ENCODE results near the gene CACNG7.

DNA sequence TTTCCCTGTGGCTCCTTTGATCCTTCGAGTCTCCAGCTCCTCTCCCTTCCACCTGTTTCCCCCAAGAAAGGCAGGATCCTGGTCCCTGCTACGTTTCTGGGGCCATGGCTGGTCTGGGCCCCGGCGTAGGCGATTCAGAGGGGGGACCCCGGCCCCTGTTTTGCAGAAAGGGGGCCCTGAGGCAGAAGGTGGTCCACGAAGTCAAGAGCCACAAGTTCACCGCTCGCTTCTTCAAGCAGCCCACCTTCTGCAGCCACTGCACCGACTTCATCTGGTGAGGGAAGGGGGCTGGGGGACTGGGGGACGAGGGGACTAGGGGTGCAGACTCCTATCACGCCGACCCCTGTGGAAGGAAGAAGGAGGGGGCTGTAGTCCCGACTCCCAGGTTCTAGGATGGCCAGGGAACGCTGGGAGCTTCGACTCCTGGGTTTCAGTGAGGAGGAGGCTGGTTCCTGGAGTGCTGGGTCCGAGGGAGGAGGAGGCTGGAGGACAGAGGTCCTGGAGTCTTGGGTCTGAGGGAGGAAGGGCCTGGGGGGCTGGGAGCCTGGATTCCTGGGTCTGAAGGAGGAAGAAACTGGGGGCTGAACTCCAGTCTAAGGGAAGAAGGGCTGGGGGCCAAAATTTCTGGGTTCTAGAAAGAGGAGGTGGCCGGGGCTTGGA is 26.6 kb upstream of the CACNG7 start:
- TF ChIP-seq, protein P1, sequence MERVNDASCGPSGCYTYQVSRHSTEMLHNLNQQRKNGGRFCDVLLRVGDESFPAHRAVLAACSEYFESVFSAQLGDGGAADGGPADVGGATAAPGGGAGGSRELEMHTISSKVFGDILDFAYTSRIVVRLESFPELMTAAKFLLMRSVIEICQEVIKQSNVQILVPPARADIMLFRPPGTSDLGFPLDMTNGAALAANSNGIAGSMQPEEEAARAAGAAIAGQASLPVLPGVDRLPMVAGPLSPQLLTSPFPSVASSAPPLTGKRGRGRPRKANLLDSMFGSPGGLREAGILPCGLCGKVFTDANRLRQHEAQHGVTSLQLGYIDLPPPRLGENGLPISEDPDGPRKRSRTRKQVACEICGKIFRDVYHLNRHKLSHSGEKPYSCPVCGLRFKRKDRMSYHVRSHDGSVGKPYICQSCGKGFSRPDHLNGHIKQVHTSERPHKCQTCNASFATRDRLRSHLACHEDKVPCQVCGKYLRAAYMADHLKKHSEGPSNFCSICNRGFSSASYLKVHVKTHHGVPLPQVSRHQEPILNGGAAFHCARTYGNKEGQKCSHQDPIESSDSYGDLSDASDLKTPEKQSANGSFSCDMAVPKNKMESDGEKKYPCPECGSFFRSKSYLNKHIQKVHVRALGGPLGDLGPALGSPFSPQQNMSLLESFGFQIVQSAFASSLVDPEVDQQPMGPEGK (CRISPR knock-in tag; IDR thresholded peaks at IDR 0.05; ENCODE audit: borderline replicate concordance), result no peak
- TF ChIP-seq, protein P2, sequence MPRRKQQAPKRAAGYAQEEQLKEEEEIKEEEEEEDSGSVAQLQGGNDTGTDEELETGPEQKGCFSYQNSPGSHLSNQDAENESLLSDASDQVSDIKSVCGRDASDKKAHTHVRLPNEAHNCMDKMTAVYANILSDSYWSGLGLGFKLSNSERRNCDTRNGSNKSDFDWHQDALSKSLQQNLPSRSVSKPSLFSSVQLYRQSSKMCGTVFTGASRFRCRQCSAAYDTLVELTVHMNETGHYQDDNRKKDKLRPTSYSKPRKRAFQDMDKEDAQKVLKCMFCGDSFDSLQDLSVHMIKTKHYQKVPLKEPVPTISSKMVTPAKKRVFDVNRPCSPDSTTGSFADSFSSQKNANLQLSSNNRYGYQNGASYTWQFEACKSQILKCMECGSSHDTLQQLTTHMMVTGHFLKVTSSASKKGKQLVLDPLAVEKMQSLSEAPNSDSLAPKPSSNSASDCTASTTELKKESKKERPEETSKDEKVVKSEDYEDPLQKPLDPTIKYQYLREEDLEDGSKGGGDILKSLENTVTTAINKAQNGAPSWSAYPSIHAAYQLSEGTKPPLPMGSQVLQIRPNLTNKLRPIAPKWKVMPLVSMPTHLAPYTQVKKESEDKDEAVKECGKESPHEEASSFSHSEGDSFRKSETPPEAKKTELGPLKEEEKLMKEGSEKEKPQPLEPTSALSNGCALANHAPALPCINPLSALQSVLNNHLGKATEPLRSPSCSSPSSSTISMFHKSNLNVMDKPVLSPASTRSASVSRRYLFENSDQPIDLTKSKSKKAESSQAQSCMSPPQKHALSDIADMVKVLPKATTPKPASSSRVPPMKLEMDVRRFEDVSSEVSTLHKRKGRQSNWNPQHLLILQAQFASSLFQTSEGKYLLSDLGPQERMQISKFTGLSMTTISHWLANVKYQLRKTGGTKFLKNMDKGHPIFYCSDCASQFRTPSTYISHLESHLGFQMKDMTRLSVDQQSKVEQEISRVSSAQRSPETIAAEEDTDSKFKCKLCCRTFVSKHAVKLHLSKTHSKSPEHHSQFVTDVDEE (CRISPR knock-in tag; IDR thresholded peaks at IDR 0.05), result no peak
- TF ChIP-seq ZC3H10 (CRISPR knock-in tag; IDR thresholded peaks at IDR 0.05), result no peak
- TF ChIP-seq, protein P3, sequence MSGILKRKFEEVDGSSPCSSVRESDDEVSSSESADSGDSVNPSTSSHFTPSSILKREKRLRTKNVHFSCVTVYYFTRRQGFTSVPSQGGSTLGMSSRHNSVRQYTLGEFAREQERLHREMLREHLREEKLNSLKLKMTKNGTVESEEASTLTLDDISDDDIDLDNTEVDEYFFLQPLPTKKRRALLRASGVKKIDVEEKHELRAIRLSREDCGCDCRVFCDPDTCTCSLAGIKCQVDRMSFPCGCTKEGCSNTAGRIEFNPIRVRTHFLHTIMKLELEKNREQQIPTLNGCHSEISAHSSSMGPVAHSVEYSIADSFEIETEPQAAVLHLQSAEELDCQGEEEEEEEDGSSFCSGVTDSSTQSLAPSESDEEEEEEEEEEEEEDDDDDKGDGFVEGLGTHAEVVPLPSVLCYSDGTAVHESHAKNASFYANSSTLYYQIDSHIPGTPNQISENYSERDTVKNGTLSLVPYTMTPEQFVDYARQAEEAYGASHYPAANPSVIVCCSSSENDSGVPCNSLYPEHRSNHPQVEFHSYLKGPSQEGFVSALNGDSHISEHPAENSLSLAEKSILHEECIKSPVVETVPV (CRISPR knock-in tag; IDR thresholded peaks at IDR 0.05), result no peak
- TF ChIP-seq OSR1 (CRISPR knock-in tag; IDR thresholded peaks at IDR 0.05), result no peak
- TF ChIP-seq, protein P4, sequence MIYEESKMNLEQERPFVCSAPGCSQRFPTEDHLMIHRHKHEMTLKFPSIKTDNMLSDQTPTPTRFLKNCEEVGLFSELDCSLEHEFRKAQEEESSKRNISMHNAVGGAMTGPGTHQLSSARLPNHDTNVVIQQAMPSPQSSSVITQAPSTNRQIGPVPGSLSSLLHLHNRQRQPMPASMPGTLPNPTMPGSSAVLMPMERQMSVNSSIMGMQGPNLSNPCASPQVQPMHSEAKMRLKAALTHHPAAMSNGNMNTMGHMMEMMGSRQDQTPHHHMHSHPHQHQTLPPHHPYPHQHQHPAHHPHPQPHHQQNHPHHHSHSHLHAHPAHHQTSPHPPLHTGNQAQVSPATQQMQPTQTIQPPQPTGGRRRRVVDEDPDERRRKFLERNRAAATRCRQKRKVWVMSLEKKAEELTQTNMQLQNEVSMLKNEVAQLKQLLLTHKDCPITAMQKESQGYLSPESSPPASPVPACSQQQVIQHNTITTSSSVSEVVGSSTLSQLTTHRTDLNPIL (CRISPR knock-in tag; IDR thresholded peaks at IDR 0.05; ENCODE audit: low read depth), result no peak
- no peak for TF ChIP-seq ZNF70 (CRISPR knock-in tag; IDR thresholded peaks at IDR 0.05)
- TF ChIP-seq ARNTL (CRISPR knock-in tag; IDR thresholded peaks at IDR 0.05; ENCODE audit: borderline replicate concordance, low read depth), result no peak
- no peak for TF ChIP-seq ZFP30 (CRISPR knock-in tag; IDR thresholded peaks at IDR 0.05)
- TF ChIP-seq, protein P5, sequence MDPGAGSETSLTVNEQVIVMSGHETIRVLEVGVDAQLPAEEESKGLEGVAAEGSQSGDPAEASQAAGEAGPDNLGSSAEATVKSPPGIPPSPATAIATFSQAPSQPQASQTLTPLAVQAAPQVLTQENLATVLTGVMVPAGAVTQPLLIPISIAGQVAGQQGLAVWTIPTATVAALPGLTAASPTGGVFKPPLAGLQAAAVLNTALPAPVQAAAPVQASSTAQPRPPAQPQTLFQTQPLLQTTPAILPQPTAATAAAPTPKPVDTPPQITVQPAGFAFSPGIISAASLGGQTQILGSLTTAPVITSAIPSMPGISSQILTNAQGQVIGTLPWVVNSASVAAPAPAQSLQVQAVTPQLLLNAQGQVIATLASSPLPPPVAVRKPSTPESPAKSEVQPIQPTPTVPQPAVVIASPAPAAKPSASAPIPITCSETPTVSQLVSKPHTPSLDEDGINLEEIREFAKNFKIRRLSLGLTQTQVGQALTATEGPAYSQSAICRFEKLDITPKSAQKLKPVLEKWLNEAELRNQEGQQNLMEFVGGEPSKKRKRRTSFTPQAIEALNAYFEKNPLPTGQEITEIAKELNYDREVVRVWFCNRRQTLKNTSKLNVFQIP (CRISPR knock-in tag; IDR thresholded peaks at IDR 0.05; ENCODE audit: borderline replicate concordance, low read depth), result no peak
- TF ChIP-seq ZFP3 (CRISPR knock-in tag; IDR thresholded peaks at IDR 0.05), result no peak
